ENCODE measurements around the gene DPP10.
"Not testable (repeated sequence)": the region's sequence is repeated elsewhere in the genome, so short reads cannot be mapped to it uniquely, and the experiment has no call there.

The DPP10 gene

DNA sequence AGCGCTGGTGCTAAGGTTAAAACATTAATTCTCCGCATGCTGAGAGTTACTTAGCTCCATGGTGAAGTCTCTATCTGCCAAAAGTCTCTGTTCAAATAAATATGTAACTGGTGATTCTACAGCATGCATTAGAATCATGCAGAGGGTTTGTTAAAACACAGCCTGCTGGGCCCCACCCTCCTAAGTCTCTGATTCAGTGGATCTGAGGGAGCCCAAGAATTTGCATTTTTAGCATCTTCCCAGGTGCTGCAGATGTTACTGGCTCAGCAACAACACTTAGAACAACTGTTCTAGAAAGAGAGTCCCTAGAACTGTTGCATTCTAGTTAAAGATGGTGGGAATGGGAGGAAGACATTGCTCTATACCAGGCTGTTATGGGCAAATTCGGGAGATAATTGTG lies 73.4 kb downstream of the DPP10 start:
- no peak for DNase-seq (ENCODE audit: low spot score)

GRCh38 chr2:114517580-114517979 lies 75.1 kb downstream of the DPP10 start:
- no peak for DNase-seq (ENCODE audit: low spot score)

GRCh38 chr2:114518738-114519137 lies 76.3 kb downstream of the DPP10 start:
- no peak for DNase-seq (ENCODE audit: low spot score)

DNA sequence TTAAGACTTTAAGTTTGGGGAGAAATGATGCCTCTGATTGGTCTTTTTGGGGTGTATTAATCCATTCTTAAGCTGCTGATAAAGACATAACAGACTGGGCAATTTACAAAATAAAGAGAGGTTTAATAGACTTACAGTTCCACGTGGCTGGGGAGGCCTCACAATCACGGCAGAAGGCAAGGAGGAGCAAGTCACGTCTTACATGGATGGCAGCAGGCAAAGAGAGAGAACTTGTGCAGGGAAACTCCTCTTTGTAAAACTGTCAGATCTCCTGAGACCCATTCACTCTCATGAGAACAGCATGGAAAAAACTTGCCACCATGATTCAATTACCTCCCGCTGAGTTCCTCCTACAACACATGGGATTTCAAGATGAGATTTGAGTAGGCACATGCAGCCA lies 80.2 kb downstream of the DPP10 start:
- not testable (repeated sequence) for DNase-seq (ENCODE audit: low spot score)

DNA sequence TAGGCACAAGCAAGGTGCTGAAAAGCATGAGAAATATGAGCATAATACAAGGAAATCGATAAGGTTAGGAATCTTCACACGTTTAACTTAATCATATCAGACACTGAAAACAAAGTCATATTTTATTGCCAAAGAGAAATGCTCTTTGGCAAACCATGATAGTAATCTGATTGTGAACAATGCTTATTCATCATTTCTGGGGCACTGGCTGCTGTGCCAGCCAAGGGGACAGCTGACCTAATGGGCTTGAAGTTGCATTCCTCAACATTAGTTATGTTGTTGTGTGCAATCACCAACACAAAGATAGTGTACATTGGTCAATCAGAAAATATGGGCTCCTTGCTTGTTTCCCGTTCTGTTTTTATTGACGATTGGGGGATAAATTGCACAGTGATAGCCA lies 83.5 kb downstream of the DPP10 start:
- DNase-seq (ENCODE audit: low spot score), result no peak

- no peak for DNase-seq (ENCODE audit: low spot score)
Measured at GRCh38 chr2:114526841-114527240, 84.4 kb downstream of the DPP10 start.

DNA sequence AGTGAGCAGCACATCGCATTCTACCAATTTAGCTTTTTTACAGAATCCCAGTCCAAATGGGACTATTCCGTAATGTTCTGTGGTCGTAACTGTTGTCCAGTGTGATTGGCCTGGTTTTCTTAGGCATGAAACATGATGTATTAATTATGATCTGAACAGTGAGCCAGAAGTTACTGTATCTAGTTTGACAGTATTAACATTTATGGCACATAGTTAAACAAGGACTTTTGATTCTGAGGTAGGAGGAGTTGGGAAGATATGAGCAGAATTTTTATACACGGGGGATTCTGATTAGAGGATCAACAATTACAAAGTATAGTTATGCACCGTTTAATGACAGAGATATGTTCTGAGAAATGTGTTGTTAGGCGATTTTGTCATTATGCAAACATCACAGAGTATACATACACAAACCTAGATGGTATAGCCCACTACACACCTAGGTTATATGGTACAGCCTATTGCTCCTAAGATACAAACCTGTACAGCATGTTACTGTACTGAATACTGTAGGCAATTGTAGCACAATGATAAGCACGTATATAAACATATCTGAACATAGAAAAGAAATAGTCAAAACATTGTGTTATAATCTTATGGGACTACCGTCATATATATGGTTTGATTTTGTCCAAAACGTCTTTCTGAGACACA lies 85.0 kb downstream of the DPP10 start:
- DNase-seq (ENCODE audit: low spot score), result no peak

GRCh38 chr2:114534116-114535084 lies 92.0 kb downstream of the DPP10 start:
- no peak for DNase-seq (ENCODE audit: low spot score)

- no peak for DNase-seq (ENCODE audit: low spot score)
Measured at GRCh38 chr2:114537777-114538176, 95.3 kb downstream of the DPP10 start.

GRCh38 chr2:114542695-114543094 lies 100.3 kb downstream of the DPP10 start:
- DNase-seq (ENCODE audit: low spot score), result no peak

GRCh38 chr2:114543236-114543766 lies 100.9 kb downstream of the DPP10 start:
- no peak for DNase-seq (ENCODE audit: low spot score)

DNA sequence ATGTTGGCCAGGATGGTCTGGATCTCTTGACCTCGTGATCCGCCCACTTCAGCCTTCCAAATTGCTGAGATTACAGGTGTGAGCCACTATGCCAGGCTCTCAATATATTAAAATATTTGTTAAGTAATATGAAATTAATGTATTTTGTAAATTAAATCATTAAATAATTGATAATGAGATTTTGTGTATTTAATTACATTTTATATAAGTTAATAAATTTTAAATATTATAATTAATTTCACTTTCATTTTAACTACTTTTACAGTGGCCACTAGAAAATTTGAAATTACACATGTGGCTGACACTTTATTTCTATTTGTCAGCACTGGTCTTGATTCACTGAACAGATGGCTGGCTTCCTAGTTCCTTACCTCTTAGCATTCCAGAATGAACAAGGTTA lies 102.6 kb downstream of the DPP10 start:
- DNase-seq (ENCODE audit: low spot score), result no peak

DNA sequence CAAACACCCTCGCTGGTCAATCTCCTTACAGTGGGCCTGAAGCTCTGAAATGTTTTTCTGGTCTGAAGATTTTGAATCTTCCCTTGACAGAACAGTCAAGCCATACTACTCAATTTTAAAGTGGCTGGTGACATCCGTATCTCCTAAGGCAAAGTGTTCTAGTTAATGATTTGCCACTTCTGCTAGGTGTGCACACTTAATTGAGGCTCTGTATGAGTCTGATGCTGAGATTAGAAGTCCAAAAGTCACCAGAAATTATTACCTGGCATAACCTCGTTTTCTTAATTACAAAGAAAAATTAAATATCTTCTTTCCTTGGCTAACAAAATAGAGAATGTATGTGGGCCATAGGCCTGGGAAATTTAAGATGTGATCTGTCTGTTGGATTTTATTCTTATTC lies 104.1 kb downstream of the DPP10 start:
- no peak for DNase-seq (ENCODE audit: low spot score)

- no peak for DNase-seq (ENCODE audit: low spot score)
Measured at GRCh38 chr2:114548151-114548550, 105.7 kb downstream of the DPP10 start.

DNA sequence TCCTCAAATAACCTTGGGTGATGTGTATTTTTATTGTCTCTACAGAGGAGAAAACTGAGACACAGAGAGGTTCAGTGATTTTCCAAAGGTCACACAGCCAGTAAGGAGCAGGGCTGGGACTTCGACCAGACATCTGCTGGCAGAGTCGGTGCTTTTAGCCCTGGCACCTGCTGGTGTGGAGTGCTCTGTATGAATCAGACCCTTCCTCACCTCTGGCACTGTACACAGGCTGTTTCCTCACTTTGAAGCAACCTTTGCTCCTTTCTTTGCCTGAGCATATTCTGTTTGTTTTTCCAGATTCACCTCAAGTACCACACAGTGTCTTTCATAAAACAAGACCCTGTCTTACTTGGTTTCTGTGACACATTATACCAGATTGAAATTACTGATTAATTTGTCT lies 107.9 kb downstream of the DPP10 start:
- DNase-seq (ENCODE audit: low spot score), result no peak

- peak; percentile 33 for DNase-seq (ENCODE audit: low spot score)
Measured at GRCh38 chr2:114550895-114551793, 108.7 kb downstream of the DPP10 start.

DNA sequence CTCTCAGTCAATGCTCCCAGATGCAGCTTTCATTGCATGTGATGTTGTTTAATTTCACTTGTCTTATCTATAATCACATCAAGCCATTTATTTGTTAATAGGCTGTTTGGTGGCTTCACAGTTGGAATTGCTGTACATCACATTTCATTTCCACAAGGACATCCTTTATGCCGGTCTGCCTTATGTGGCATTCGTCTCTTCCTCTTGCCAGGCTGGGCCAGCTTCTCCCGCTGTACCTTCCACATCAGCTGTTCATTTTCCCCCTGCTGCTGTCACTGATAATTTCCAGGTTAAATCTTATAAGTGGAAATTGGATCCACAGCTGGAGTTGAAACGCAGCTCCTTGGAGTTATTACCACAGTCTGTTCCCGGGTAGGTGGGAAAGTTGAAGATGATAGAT lies 110.6 kb downstream of the DPP10 start:
- no peak for DNase-seq (ENCODE audit: low spot score)

GRCh38 chr2:114569166-114569565 lies 126.7 kb downstream of the DPP10 start:
- no peak for DNase-seq (ENCODE audit: low spot score)

DNA sequence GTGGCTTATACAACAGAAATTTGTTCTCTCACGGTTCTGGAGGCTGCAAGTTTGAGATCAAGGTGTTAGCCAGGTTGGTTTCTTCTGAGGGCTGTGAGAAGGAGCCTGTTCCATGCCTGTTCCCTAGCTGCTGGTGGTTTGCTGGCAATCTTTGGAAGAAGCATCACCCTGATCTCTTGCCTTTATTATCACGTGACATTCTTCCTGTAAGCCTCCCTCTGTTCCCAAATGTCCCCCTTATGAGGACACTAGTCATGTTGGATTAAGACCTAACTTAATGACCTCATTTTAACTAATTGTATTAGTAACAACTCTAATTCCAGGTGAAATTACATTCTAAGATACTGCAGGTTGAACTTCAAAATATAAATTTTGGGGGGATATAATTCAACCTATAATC lies 135.2 kb downstream of the DPP10 start:
- DNase-seq (ENCODE audit: low spot score), result no peak

DNA sequence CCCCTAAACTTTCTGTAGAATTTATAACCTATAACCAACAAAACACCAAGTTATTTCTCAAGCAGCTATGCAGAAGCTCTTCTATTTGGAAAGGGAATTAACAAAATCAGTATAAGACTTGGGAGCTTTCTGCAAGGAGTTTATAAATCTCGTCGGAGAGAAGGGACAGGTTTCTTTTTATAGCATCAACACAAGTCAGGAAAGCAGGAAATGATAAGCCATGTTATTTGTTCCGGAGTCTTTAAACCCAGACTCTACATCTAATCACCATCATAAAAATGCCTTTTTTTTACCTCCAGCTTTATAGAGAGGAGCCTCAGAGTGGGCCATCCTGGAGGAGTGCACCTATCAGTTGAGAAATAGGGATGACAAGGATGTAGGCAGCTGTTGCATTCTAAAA lies 137.1 kb downstream of the DPP10 start:
- DNase-seq (ENCODE audit: low spot score), result no peak

- no peak for DNase-seq (ENCODE audit: low spot score)
Measured at GRCh38 chr2:114580691-114581090, 138.2 kb downstream of the DPP10 start.

- no peak for DNase-seq (ENCODE audit: low spot score)
Measured at GRCh38 chr2:114598329-114598728, 155.9 kb downstream of the DPP10 start.

Data from cerebellar cortex (tissue), 1 donor.